Muscle layer of colon (tissue), 2 donors: ENCODE data around the gene CALML3.

ENCODE experiments used
- H3K27ac ChIP-seq: one replicate; pipeline ENCODE4 v1.7.0; 2013; ENCODE audit warnings: low read depth, mild to moderate bottlenecking, low read length, moderate library complexity
- H3K27me3 ChIP-seq, 2 donors: one replicate each; pipeline ENCODE4 v1.7.0; 2013; ENCODE audit warnings: low read length in 2 of 2, mild to moderate bottlenecking in 2 of 2; ENCODE audit not compliant: insufficient read depth in 2 of 2, control insufficient read depth in 1 of 2
- H3K36me3 ChIP-seq: one replicate; pipeline ENCODE4 v1.7.0; 2013; ENCODE audit warnings: mild to moderate bottlenecking, low read length; ENCODE audit not compliant: insufficient read depth
- H3K4me1 ChIP-seq: one replicate; pipeline ENCODE4 v1.7.0; 2013; ENCODE audit warnings: mild to moderate bottlenecking, low read length; ENCODE audit not compliant: insufficient read depth
- H3K4me3 ChIP-seq, 2 donors: one replicate each; pipeline ENCODE4 v1.7.0; 2013; ENCODE audit warnings: low read length in 2 of 2, low read depth in 1 of 2, mild to moderate bottlenecking in 1 of 2, moderate library complexity in 1 of 2
- H3K9ac ChIP-seq: one replicate; pipeline ENCODE4 v1.7.0; 2013; ENCODE audit warnings: low read length
- H3K9me3 ChIP-seq: one replicate; pipeline ENCODE4 v1.7.0; 2013; ENCODE audit warnings: mild to moderate bottlenecking, low read length
- donor health status: abdominal sarcoma.
- donor health status: Adenocarcinoma of cecum.

The CALML3 gene

GRCh38 chr10:5564537-5565204 is 39.9 kb downstream of the CALML3 start:
- H3K9ac ChIP-seq = no peak overlapping the region
- H3K4me1 ChIP-seq = peaks cover 30% of the 10 kb centered on the region
- no peaks in the 10 kb centered on the region for H3K9me3 ChIP-seq
- no peak overlapping the region for H3K27ac ChIP-seq
- H3K36me3 ChIP-seq = no peaks in the 10 kb centered on the region
- H3K4me3 ChIP-seq = no peak overlapping the region
- H3K27me3 ChIP-seq = no peaks in the 10 kb centered on the region

- Histone ChIP-seq H3K4me1 (peaks cover 26% of the 10 kb centered on the region), H3K9me3 (no peaks in the 10 kb centered on the region), H3K27me3 (no peaks in the 10 kb centered on the region), H3K9ac (no peak overlapping the region), H3K4me3 (no peak overlapping the region), H3K27ac (no peak overlapping the region), H3K36me3 (no peaks in the 10 kb centered on the region)
These were observed 40.4 kb downstream of the CALML3 start for GRCh38 chr10:5565205-5565545.

GRCh38 chr10:5565671-5566581 is 41.2 kb downstream of the CALML3 start:
- H3K27ac ChIP-seq = no peak overlapping the region
- H3K4me3 ChIP-seq = no peak overlapping the region

GRCh38 chr10:5566614-5567013 is 41.9 kb downstream of the CALML3 start:
- Histone ChIP-seq H3K9ac (no peak overlapping the region), H3K36me3 (no peaks in the 10 kb centered on the region), H3K27ac (no peak overlapping the region), H3K4me3 (no peak overlapping the region), H3K9me3 (no peaks in the 10 kb centered on the region), H3K27me3 (no peaks in the 10 kb centered on the region), H3K4me1 (peaks cover 24% of the 10 kb centered on the region)

More at GRCh38 chr10:5565671-5566581, 41.2 kb downstream of the CALML3 start:
- H3K4me1 ChIP-seq = peaks cover 24% of the 10 kb centered on the region
- H3K9me3 ChIP-seq = no peaks in the 10 kb centered on the region
- H3K27me3 ChIP-seq = no peaks in the 10 kb centered on the region
- H3K36me3 ChIP-seq = no peaks in the 10 kb centered on the region
- no peak overlapping the region for H3K9ac ChIP-seq

- H3K27me3 ChIP-seq = no peaks in the 10 kb centered on the region
- H3K4me3 ChIP-seq = no peak overlapping the region
These were observed 42.7 kb downstream of the CALML3 start for GRCh38 chr10:5567477-5567876.

GRCh38 chr10:5568984-5569383 is 44.2 kb downstream of the CALML3 start:
- H3K9ac ChIP-seq = no peak overlapping the region
- no peak overlapping the region for H3K27ac ChIP-seq
- H3K27me3 ChIP-seq = no peaks in the 10 kb centered on the region
- no peak overlapping the region for H3K4me3 ChIP-seq
- no peaks in the 10 kb centered on the region for H3K9me3 ChIP-seq
- no peaks in the 10 kb centered on the region for H3K36me3 ChIP-seq
- peaks cover 11% of the 10 kb centered on the region for H3K4me1 ChIP-seq

More at GRCh38 chr10:5567477-5567876, 42.7 kb downstream of the CALML3 start:
- no peak overlapping the region for H3K27ac ChIP-seq
- peaks cover 24% of the 10 kb centered on the region for H3K4me1 ChIP-seq
- H3K36me3 ChIP-seq = no peaks in the 10 kb centered on the region
- H3K9me3 ChIP-seq = no peaks in the 10 kb centered on the region
- H3K9ac ChIP-seq = no peak overlapping the region

GRCh38 chr10:5569568-5569967 is 44.8 kb downstream of the CALML3 start:
- Histone ChIP-seq H3K4me1 (peaks cover 8% of the 10 kb centered on the region), H3K27me3 (no peaks in the 10 kb centered on the region), H3K9ac (no peak overlapping the region), H3K9me3 (no peaks in the 10 kb centered on the region), H3K4me3 (no peak overlapping the region), H3K36me3 (no peaks in the 10 kb centered on the region), H3K27ac (no peak overlapping the region)

- H3K9ac ChIP-seq = no peak overlapping the region
- no peaks in the 10 kb centered on the region for H3K36me3 ChIP-seq
- H3K9me3 ChIP-seq = no peaks in the 10 kb centered on the region
- H3K4me3 ChIP-seq = no peak overlapping the region
- H3K27ac ChIP-seq = no peak overlapping the region
- H3K4me1 ChIP-seq = peaks cover 8% of the 10 kb centered on the region
- no peaks in the 10 kb centered on the region for H3K27me3 ChIP-seq
These were observed 45.4 kb downstream of the CALML3 start for GRCh38 chr10:5570007-5570655.

- no peak overlapping the region for H3K9ac ChIP-seq
- H3K4me3 ChIP-seq = no peak overlapping the region
- H3K9me3 ChIP-seq = no peaks in the 10 kb centered on the region
- H3K27me3 ChIP-seq = no peaks in the 10 kb centered on the region
- peaks cover 16% of the 10 kb centered on the region for H3K4me1 ChIP-seq
- no peaks in the 10 kb centered on the region for H3K36me3 ChIP-seq
- no peak overlapping the region for H3K27ac ChIP-seq
These were observed 46.4 kb downstream of the CALML3 start for GRCh38 chr10:5570979-5571810.

- Histone ChIP-seq H3K4me1 (peaks cover 16% of the 10 kb centered on the region), H3K9ac (no peak overlapping the region), H3K4me3 (no peak overlapping the region), H3K27ac (no peak overlapping the region), H3K9me3 (no peaks in the 10 kb centered on the region), H3K36me3 (no peaks in the 10 kb centered on the region), H3K27me3 (no peaks in the 10 kb centered on the region)
These were observed 47.1 kb downstream of the CALML3 start for GRCh38 chr10:5571826-5572225.
